HepG2 (cell line): ENCODE measurements around the gene ACSM3. TPM values are rescaled to one million over a fixed set of nuclear protein-coding genes. Genes with fewer than 3 reads are reported as not detected.

ENCODE experiments used
- CREB1 ChIP-seq, 2 experiments: fragments of 450-650 bp in 1 of 2; IDR thresholded peaks; 2 replicates each; pipeline ENCODE4 v1.6.1; 2016 to 2017; ENCODE audit warnings: control low read depth in 1 of 2, mild to moderate bottlenecking in 1 of 2, missing compliant biosample characterization in 1 of 2, missing genetic modification characterization in 1 of 2
- ETV5 ChIP-seq: IDR thresholded peaks from 2 replicates; pipeline ENCODE4 v1.6.1; 2018; ENCODE audit warnings: missing biosample characterization, missing genetic modification reagents, inconsistent platforms, borderline replicate concordance
- HBP1 ChIP-seq: IDR thresholded peaks from 2 replicates; pipeline ENCODE4 v1.6.1; 2016; ENCODE audit warnings: low read depth, control low read depth
- HIVEP1 ChIP-seq: sonication (generic); formaldehyde crosslinking; IDR thresholded peaks from 2 replicates; pipeline ENCODE4 v1.4.0; 2020; ENCODE audit warnings: mild to moderate bottlenecking, missing genetic modification reagents
- KLF15 ChIP-seq: sonication (generic); formaldehyde crosslinking; IDR thresholded peaks from 2 replicates; pipeline ENCODE4 v1.8.1; 2023; ENCODE audit warnings: borderline replicate concordance, mild to moderate bottlenecking, inconsistent platforms, missing genetic modification reagents, mixed read lengths
- MED1 ChIP-seq: sonication (generic); formaldehyde crosslinking; IDR thresholded peaks from 2 replicates; pipeline ENCODE4 v1.4.0; 2020; ENCODE audit warnings: missing genetic modification reagents
- MIER2 ChIP-seq: IDR thresholded peaks from 2 replicates; pipeline ENCODE4 v1.6.1; 2016; ENCODE audit warnings: missing biosample characterization, missing genetic modification reagents
- NR0B2 ChIP-seq: sonication (generic); formaldehyde crosslinking; IDR thresholded peaks from 2 replicates; pipeline ENCODE4 v1.4.0; 2020; ENCODE audit warnings: mild to moderate bottlenecking, missing genetic modification reagents
- PCBP1 ChIP-seq: fragments of 200-400 bp; formaldehyde crosslinking; IDR thresholded peaks from 2 replicates; pipeline ENCODE4 v1.6.1; 2017; ENCODE audit warnings: mild to moderate bottlenecking, low read depth, low read length, borderline replicate concordance
- PREB ChIP-seq: sonication (generic); formaldehyde crosslinking; IDR thresholded peaks from 2 replicates; pipeline ENCODE4 v1.4.0; 2020; ENCODE audit warnings: missing genetic modification reagents
- RAD21 ChIP-seq: fragments of 450-650 bp; formaldehyde crosslinking; IDR thresholded peaks from 2 replicates; pipeline ENCODE4 v1.5.0; 2020; ENCODE audit warnings: mild to moderate bottlenecking
- RFXAP ChIP-seq: sonication (generic); formaldehyde crosslinking; IDR thresholded peaks from 2 replicates; pipeline ENCODE4 v1.4.0; 2020; ENCODE audit warnings: missing genetic modification reagents, borderline replicate concordance
- SATB2 ChIP-seq: sonication (generic); formaldehyde crosslinking; IDR thresholded peaks from 2 replicates; pipeline ENCODE4 v1.5.0; 2020; ENCODE audit warnings: missing genetic modification reagents
- SP4 ChIP-seq: sonication (generic); formaldehyde crosslinking; IDR thresholded peaks from 2 replicates; pipeline ENCODE4 v1.8.1; 2023; ENCODE audit warnings: mild to moderate bottlenecking, missing genetic modification reagents
- ZBTB42 ChIP-seq: sonication (generic); formaldehyde crosslinking; IDR thresholded peaks from 2 replicates; pipeline ENCODE4 v1.5.0; 2020; ENCODE audit warnings: mild to moderate bottlenecking, missing genetic modification reagents
- ZNF205 ChIP-seq: IDR thresholded peaks from 2 replicates; pipeline ENCODE4 v1.6.1; 2018; ENCODE audit warnings: missing biosample characterization, missing genetic modification reagents
- ZNF234 ChIP-seq: sonication (generic); formaldehyde crosslinking; conservative IDR thresholded peaks from 2 replicates; pipeline ENCODE4 v1.5.1; 2020; ENCODE audit warnings: mild to moderate bottlenecking, missing genetic modification reagents
- ZNF44 ChIP-seq: sonication (generic); formaldehyde crosslinking; IDR thresholded peaks from 2 replicates; pipeline ENCODE4 v1.5.1; 2020; ENCODE audit warnings: mild to moderate bottlenecking, missing genetic modification reagents
- ZNF484 ChIP-seq: sonication (generic); formaldehyde crosslinking; IDR thresholded peaks from 2 replicates; pipeline ENCODE4 v1.5.1; 2020; ENCODE audit warnings: mild to moderate bottlenecking, low read depth, missing genetic modification reagents, borderline replicate concordance
- ZNF543 ChIP-seq: sonication (generic); formaldehyde crosslinking; IDR thresholded peaks from 2 replicates; pipeline ENCODE4 v1.4.0; 2020; ENCODE audit warnings: mild to moderate bottlenecking, missing genetic modification reagents
- ZNF550 ChIP-seq: sonication (generic); formaldehyde crosslinking; IDR thresholded peaks from 2 replicates; pipeline ENCODE4 v1.4.0; 2020; ENCODE audit warnings: mild to moderate bottlenecking, missing genetic modification reagents, borderline replicate concordance
- ZNF563 ChIP-seq: sonication (generic); formaldehyde crosslinking; IDR thresholded peaks from 2 replicates; pipeline ENCODE4 v1.8.0; 2022; ENCODE audit warnings: mild to moderate bottlenecking, moderate library complexity, missing genetic modification reagents
- ZNF670 ChIP-seq: sonication (generic); formaldehyde crosslinking; IDR thresholded peaks from 2 replicates; pipeline ENCODE4 v1.8.0; 2022; ENCODE audit warnings: mild to moderate bottlenecking, missing genetic modification reagents, borderline replicate concordance
- ZNF788 ChIP-seq: sonication (generic); formaldehyde crosslinking; IDR thresholded peaks from 2 replicates; pipeline ENCODE4 v1.5.0; 2020; ENCODE audit warnings: mild to moderate bottlenecking, missing genetic modification reagents, borderline replicate concordance
- ZNF850 ChIP-seq: sonication (generic); formaldehyde crosslinking; conservative IDR thresholded peaks from 2 replicates; pipeline ENCODE4 v1.9.0; 2021; ENCODE audit warnings: mild to moderate bottlenecking, missing genetic modification reagents
- ZSCAN20 ChIP-seq: sonication (generic); formaldehyde crosslinking; IDR thresholded peaks from 2 replicates; pipeline ENCODE4 v1.4.0; 2020; ENCODE audit warnings: missing genetic modification reagents, mild to moderate bottlenecking, borderline replicate concordance
- polyA plus RNA-seq, 8 experiments: library from polyadenylated mRNA; depleted of rRNA in 3 of 8; stranded (reverse) in 7 of 8; unstranded in 1 of 8; fragments of >200 nt; fragmentation: Illumina TruSeq in 4 of 8; extraction: Trizol in 4 of 8; gene quantifications; 2 replicates each; pipeline versions ENCODE4 v1.2.1 to v1.2.3, GENCODE V29; 2011 to 2016; ENCODE audit warnings: low read depth in 4 of 8, missing spikeins in 1 of 8, mixed read lengths in 1 of 8; ENCODE audit not compliant: insufficient read depth in 1 of 8
- total RNA-seq, 5 experiments: library from RNA; depleted of rRNA; stranded (reverse); fragments of >200 nt; fragmentation: Illumina TruSeq; extraction: Trizol; gene quantifications; 2 replicates each; pipeline ENCODE4 v1.2.3, GENCODE V29; 2016; ENCODE audit warnings: low read depth in 1 of 5

ACSM3 gene
- total and polyA plus RNA-seq, 2 of the 13 experiments (the other 11 are each of a cell fraction or from before 2014, with no cell fraction given), result 74.0 to 108 TPM

- TF ChIP-seq KLF15 (CRISPR knock-in tag) (peak; percentile 54; the same call in 1 of the 2 replicates), SP4 (CRISPR knock-in tag) (peak; percentile 99), RFXAP (CRISPR knock-in tag) (peak; percentile 89), ZBTB42 (no peak), ZNF670 (peak; percentile 64; the same call in 1 of the 2 replicates), ZNF550 (CRISPR knock-in tag) (no peak), PREB (CRISPR knock-in tag) (peak; percentile 86; the same call in 1 of the 2 replicates), ZSCAN20 (no peak; the same call in 1 of the 2 replicates), ZNF44 (peak; percentile 61; the same call in 1 of the 2 replicates), PCBP1 (peak; percentile 96), RAD21 (peak; percentile 66; the same call in 1 of the 2 replicates), MED1 (CRISPR knock-in tag) (peak; percentile 94), ZNF543 (CRISPR knock-in tag) (peak; percentile 92; the same call in 1 of the 2 replicates), MIER2 (CRISPR knock-in tag) (peak; percentile 77), NR0B2 (CRISPR knock-in tag) (peak; percentile 94), ZNF205 (peak; percentile 94), ZNF788 (CRISPR knock-in tag) (peak; percentile 99), SATB2 (CRISPR knock-in tag) (no peak; the same call in none of the 2 replicates), ZNF234 (CRISPR knock-in tag) (peak; percentile 33; the same call in 1 of the 2 replicates), ZNF850 (CRISPR knock-in tag) (0 out of 2 replicates have a peak, but pooled peaks have one; percentile 20), ZNF563 (CRISPR knock-in tag) (peak; percentile 93), ZNF484 (no peak; the same call in 1 of the 2 replicates), HBP1 (CRISPR knock-in tag) (peak; percentile 98), CREB1 (IDR thresholded peaks at IDR 0.05) (peak; percentile 99), CREB1 (CRISPR knock-in tag; IDR thresholded peaks at IDR 0.05) (peak; percentile 99), ETV5 (CRISPR knock-in tag) (peak; percentile 71), HIVEP1 (CRISPR knock-in tag) (peak; percentile 86)
Measured at GRCh38 chr16:20741554-20742285, 22.1 kb upstream of the ACSM3 start, which contains the start of gene THUMPD1 (continued).
